HPDE6-E6E7 (cell line): ENCODE results near the gene FMNL3.
"Not testable (repeated sequence)": the region's sequence is repeated elsewhere in the genome, so short reads cannot be mapped to it uniquely, and the experiment has no call there.

Experiments
- DNase-seq: peaks from one replicate; pipeline ENCODE4 v3.0.0; 2011; ENCODE audit warnings: missing footprints; ENCODE audit errors: extremely low spot score

FMNL3 gene

GRCh38 chr12:49717800-49718199 lies 10.6 kb upstream of the FMNL3 start:
- DNase-seq, result not testable (repeated sequence)

- no peak for DNase-seq
Measured at GRCh38 chr12:49716553-49716952, 9.3 kb upstream of the FMNL3 start.

- not testable (repeated sequence) for DNase-seq
Measured at GRCh38 chr12:49713952-49714351, 6.7 kb upstream of the FMNL3 start.

- DNase-seq, result no peak
Measured at GRCh38 chr12:49708851-49709250, 1.6 kb upstream of the FMNL3 start.

- DNase-seq, result no peak
Measured at GRCh38 chr12:49707812-49708147, 575 bp upstream of the FMNL3 start.

- DNase-seq, result peak; percentile 21
Measured at GRCh38 chr12:49706351-49707127, 666 bp downstream of the FMNL3 start.

GRCh38 chr12:49705479-49706134 lies 1.6 kb downstream of the FMNL3 start:
- DNase-seq, result no peak

GRCh38 chr12:49703647-49704137 lies 3.5 kb downstream of the FMNL3 start:
- no peak for DNase-seq

- DNase-seq, result no peak
Measured at GRCh38 chr12:49702676-49703215, 4.5 kb downstream of the FMNL3 start.

GRCh38 chr12:49702009-49702408 lies 5.2 kb downstream of the FMNL3 start:
- no peak for DNase-seq

- no peak for DNase-seq
Measured at GRCh38 chr12:49698619-49699545, 8.3 kb downstream of the FMNL3 start.

- no peak for DNase-seq
Measured at GRCh38 chr12:49697808-49698207, 9.4 kb downstream of the FMNL3 start.

GRCh38 chr12:49696723-49697122 lies 10.5 kb downstream of the FMNL3 start:
- DNase-seq, result no peak

GRCh38 chr12:49693931-49694444 lies 13.2 kb downstream of the FMNL3 start:
- DNase-seq, result no peak

GRCh38 chr12:49692851-49693250 lies 14.4 kb downstream of the FMNL3 start:
- DNase-seq, result no peak

- DNase-seq, result no peak
Measured at GRCh38 chr12:49689785-49690184, 17.4 kb downstream of the FMNL3 start.

GRCh38 chr12:49689237-49689636 lies 18.0 kb downstream of the FMNL3 start:
- no peak for DNase-seq

GRCh38 chr12:49687941-49688340 lies 19.3 kb downstream of the FMNL3 start:
- no peak for DNase-seq

GRCh38 chr12:49684310-49684854 lies 22.8 kb downstream of the FMNL3 start:
- no peak for DNase-seq

- DNase-seq, result no peak
Measured at GRCh38 chr12:49683599-49684309, 23.5 kb downstream of the FMNL3 start.

- DNase-seq, result no peak
Measured at GRCh38 chr12:49680075-49680474, 27.1 kb downstream of the FMNL3 start.
